Posterior vena cava (tissue), 2 donors: Measurements from ENCODE around the gene NFATC1. TPM values are rescaled to one million over a fixed set of nuclear protein-coding genes. Genes with fewer than 3 reads are reported as not detected.

Source experiments
- DNase-seq: peaks from one replicate; pipeline ENCODE4 v3.0.0-alpha.2; 2020; ENCODE audit warnings: low spot score
- intact Hi-C, 2 donors: fragments of 100-400 bp; cut with DNase I; formaldehyde crosslinking; loops; one replicate each; pipeline versions ENCODE4 v1.14.1 to v1.14.2; 2022 to 2023
- total RNA-seq, 2 donors: library from RNA; stranded (reverse); fragmentation: NEBNext Ultra II Directional; extraction: Animal tissue kit (Norgen Biotek cat#: 25700); gene quantifications; one replicate each; pipeline ENCODE4 v1.2.1, GENCODE V29; 2021
- donor health status: DM: yes; HTN: yes; CAD: no.
- donor health status: DM: yes; HTN: yes; CAD: no.

NFATC1 gene
- total RNA-seq, 2 donors from 2014 or later = 23.9 to 26.9 TPM

DNA sequence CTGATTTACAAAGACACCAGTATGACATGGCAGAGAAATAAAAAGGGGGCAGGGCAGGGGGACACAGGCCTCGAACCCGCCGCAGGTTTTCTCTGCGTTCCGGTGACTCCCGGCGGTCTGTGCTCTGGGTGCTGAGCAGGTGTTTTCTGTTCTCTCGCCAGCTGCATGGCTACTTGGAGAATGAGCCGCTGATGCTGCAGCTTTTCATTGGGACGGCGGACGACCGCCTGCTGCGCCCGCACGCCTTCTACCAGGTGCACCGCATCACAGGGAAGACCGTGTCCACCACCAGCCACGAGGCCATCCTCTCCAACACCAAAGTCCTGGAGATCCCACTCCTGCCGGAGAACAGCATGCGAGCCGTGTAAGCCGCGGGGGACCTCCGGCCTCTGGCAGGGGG lies 52.9 kb downstream of the NFATC1 start:
- no peak for DNase-seq
- intact Hi-C loops = no loop called here

DNA sequence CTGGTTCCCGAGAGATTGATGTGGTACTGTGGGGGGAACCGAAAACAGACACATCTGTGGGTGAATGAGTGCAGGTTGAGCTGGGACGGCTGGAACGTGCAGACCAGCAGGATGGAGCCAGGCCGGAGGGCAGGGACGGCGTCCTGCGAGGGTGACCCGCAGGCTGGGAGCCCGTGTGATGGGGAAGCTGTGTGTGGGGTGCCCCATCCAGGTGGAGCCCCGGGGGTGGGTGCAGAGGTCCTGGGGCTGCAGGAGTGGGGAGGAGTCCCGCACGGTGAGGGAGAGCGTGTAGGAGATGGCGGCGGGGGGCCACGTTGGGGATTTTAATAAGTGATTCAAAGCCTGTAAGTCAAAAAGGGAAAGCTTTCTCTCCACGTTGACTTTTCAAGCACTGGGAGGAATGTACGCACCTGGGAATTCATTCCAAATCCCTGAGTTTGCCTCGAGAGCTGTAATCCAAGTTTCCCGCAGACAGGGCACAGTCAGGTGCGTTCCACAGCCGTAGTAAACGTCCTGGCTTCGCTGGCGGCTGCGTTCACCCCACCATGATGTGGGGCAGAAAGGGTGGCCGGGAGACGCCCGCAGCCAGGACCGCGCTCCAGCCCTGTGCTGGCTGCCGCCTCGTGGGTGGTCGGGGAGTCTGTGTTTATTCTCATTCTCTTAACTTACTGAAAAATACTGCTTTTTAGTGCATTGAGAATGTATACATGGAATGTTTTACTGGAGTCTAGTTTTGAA lies 54.0 kb downstream of the NFATC1 start:
- intact Hi-C loops = loop anchor here in 1 of 2 donors (10.0 kb wide), 1 partner anchor 45 kb away; no protein-coding TSS in a partner anchor

GRCh38 chr18:79450289-79451080 lies 54.8 kb downstream of the NFATC1 start:
- intact Hi-C loops = loop anchor here in 1 of 2 donors (10.0 kb wide), 1 partner anchor 46 kb away; no protein-coding TSS in a partner anchor

More for the DNA sequence above, 54.0 kb downstream of the NFATC1 start:
- no peak for DNase-seq

DNA sequence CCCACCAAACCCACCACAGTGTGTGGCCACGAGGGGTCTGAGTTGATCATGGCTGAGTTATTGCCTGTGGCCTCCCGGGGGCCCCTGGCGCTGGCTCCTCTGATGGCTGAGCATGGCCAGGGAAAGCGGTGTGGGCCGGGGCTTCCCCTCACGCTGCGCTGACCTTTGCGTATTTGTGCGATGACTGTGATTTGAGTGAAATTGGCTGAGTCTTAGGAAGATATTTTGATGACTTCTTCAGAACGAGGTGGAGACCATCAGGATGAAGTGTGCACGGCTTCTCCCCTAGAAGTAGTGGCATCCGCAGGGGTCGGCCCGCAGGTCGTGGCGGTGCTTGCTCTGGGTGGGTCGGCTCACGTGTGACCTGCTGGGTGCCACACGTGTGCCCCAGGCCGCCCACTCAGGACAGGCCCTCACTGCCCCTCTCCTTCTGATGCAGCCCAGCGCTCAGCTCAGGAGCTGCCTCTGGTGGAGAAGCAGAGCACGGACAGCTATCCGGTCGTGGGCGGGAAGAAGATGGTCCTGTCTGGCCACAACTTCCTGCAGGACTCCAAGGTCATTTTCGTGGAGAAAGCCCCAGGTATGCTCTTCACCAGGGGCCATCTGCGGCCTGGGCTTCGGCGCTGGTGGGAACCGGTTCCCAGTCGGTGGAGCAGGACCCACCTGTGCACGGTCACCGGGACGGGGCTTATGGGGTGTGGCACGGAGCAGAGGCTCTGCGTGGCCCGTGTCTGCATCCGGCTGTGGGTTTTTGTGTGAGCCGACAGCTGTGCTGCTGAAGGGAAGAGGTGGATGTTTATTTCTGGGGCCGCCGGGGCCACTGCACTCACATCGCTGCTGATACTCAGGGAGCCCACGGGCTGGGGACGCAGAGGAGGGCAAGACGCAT lies 55.8 kb downstream of the NFATC1 start:
- intact Hi-C loops = loop anchor here in 1 of 2 donors (10.0 kb wide), 1 partner anchor 47 kb away; no protein-coding TSS in a partner anchor
- no peak for DNase-seq

More at GRCh38 chr18:79450289-79451080, 54.8 kb downstream of the NFATC1 start:
- no peak for DNase-seq

DNA sequence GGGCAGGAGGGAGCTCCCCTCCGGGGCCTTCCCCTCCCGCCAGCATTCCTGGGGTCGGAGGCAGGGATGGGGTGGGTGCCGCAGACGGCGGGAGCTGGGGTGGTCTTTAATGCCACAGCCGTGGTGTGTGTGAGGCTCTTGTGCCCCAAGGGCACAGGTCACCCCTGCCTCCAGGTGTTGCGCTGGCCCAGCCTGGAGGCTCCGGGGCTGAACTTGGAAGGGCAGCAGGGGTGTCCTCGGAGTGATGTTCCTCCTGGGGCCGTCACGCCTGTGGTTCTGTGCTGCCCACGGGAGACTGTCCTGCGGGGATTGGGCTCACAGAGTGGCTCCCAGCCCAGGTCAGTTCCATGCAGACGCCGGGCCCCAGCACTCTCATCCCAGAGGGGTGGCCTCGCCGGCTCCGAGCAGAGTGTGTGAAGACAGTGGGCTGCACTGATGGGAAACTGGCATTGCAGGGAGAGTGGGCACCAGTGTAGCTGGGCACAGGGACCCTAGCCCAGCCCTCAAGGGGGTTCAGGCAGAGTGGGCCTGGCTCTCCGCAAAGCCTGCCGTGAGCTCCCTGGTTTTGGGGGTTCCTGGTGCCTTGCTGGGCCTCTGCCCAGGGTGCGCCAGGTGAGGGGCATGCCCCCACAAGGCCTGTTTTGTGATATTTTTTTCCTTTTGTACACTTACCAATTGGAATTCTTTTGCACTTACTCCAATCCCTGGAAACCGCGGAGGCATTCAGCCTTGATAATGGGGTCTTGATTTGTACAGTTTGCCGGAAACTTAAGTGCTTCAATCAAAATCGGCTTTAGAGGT lies 56.7 kb downstream of the NFATC1 start:
- DNase-seq = no peak
- intact Hi-C loops = loop anchor here in 1 of 2 donors (10.0 kb wide), 1 partner anchor 48 kb away; no protein-coding TSS in a partner anchor

GRCh38 chr18:79452991-79453645 lies 57.4 kb downstream of the NFATC1 start:
- intact Hi-C loops = loop anchor here in 1 of 2 donors (10.0 kb wide), 1 partner anchor 48 kb away; no protein-coding TSS in a partner anchor
- no peak for DNase-seq

- DNase-seq = no peak
- intact Hi-C loops = loop anchor here in 1 of 2 donors (10.0 kb wide), 1 partner anchor 49 kb away; no protein-coding TSS in a partner anchor
These were observed 58.3 kb downstream of the NFATC1 start for GRCh38 chr18:79453816-79454735.

GRCh38 chr18:79455261-79455660 lies 59.5 kb downstream of the NFATC1 start:
- intact Hi-C loops = loop anchor here (5.0 to 10.0 kb wide), 2 partner anchors 50 to 53 kb away; no protein-coding TSS in a partner anchor
- no peak for DNase-seq

DNA sequence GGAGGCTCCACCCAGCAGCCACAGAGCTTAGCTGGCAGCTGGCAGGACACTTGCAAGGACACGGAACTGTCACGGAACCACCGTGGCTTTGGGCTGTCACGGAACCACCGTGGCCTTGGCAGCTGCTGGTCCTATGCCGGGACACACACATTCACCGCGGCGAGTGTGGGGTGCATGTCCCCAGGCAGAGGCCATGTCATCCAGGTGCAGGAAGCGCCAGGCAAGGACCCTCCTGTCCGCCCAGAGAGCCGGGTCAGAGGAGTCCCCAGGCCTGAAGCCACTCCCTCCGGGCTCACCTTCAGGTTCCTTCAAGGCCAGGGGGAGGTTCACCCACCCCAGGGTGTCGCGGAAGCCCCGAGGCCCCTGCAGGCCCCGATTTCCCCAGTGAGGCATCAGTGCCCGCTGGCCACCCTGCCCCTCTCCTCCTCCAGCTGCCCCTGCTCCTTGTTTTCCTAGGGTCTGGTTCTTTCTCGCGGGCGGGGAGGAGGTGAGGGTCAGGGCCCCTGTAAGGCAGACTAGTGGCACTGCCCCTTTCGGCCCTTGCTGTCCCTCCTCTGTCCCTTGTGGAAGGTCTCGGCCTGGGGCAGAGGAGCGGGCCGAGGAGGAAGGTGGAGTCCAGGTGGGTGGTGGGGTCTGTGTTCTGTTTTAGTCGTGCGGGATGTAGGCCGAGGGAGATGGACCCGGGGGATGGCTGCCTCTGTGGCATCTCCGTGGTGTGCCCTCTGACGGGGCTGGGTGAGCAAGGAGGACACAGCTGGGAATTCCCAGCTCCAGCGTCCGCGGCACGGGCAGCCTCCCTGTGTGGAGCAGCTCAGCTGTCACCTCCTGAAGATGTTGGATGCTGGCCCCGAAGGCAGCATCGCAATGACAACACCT lies 60.6 kb downstream of the NFATC1 start:
- intact Hi-C loops = loop anchor here (5.0 to 10.0 kb wide), 2 partner anchors 52 to 54 kb away; no protein-coding TSS in a partner anchor
- DNase-seq = no peak

GRCh38 chr18:79457239-79457638 lies 61.5 kb downstream of the NFATC1 start:
- DNase-seq = no peak
- intact Hi-C loops = loop anchor here (5.0 to 10.0 kb wide), 2 partner anchors 52 to 55 kb away; no protein-coding TSS in a partner anchor

DNA sequence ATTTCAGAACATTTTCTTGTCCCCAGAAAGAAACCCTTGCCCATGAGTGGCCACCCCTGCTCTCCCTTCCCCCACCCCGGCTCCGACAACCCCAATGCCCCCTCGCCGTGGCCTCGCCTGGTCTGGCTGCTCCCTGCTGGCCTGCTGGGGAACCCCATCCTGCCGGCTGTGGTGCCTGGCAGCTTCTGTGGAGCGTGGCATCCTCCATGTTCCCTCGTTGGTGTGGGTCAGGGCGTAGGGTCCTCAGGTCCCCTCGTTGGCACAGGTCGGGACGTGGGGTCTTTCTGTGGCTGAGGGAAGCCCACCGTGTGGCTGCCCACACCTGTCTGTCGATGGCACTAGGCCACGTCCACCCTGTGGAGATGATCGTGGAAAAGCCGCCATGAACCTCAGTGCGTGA lies 61.9 kb downstream of the NFATC1 start:
- no peak for DNase-seq
- intact Hi-C loops = loop anchor here (5.0 to 10.0 kb wide), 2 partner anchors 53 to 55 kb away; no protein-coding TSS in a partner anchor

GRCh38 chr18:79458131-79458838 lies 62.6 kb downstream of the NFATC1 start:
- peak; percentile 94 for DNase-seq
- intact Hi-C loops = loop anchor here (5.0 to 10.0 kb wide), 2 partner anchors 53 to 56 kb away; no protein-coding TSS in a partner anchor

GRCh38 chr18:79458917-79459803 lies 63.4 kb downstream of the NFATC1 start:
- intact Hi-C loops = loop anchor here (5.0 to 10.0 kb wide), 2 partner anchors 54 to 57 kb away; no protein-coding TSS in a partner anchor
- DNase-seq = no peak
